PC-9 (cell line): ENCODE measurements around the gene NTNG1.

Experiments used
- EZH2 ChIP-seq: fragments of 200-600 bp; sonication (generic); IDR thresholded peaks from 2 replicates; pipeline ENCODE4 v1.8.0; 2017; ENCODE audit warnings: antibody characterized with exemption, low read depth
- TF ChIP-seq, protein P1 (sequence below): fragments of 200-600 bp; sonication (generic); conservative IDR thresholded peaks from 2 replicates; pipeline ENCODE4 v1.6.1; 2017; ENCODE audit warnings: mixed run types, antibody characterized with exemption, mild to moderate bottlenecking, moderate library complexity

- TF ChIP-seq EZH2 = no peak
- TF ChIP-seq, protein P1, sequence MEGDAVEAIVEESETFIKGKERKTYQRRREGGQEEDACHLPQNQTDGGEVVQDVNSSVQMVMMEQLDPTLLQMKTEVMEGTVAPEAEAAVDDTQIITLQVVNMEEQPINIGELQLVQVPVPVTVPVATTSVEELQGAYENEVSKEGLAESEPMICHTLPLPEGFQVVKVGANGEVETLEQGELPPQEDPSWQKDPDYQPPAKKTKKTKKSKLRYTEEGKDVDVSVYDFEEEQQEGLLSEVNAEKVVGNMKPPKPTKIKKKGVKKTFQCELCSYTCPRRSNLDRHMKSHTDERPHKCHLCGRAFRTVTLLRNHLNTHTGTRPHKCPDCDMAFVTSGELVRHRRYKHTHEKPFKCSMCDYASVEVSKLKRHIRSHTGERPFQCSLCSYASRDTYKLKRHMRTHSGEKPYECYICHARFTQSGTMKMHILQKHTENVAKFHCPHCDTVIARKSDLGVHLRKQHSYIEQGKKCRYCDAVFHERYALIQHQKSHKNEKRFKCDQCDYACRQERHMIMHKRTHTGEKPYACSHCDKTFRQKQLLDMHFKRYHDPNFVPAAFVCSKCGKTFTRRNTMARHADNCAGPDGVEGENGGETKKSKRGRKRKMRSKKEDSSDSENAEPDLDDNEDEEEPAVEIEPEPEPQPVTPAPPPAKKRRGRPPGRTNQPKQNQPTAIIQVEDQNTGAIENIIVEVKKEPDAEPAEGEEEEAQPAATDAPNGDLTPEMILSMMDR = no peak
Observed at GRCh38 chr1:107365527-107366240, 224.8 kb downstream of the NTNG1 start.
